ENCODE measurements around the gene PRR15. TPM values are rescaled to one million over a fixed set of nuclear protein-coding genes. Genes with fewer than 3 reads are reported as not detected.

Gene PRR15
- total and polyA plus RNA-seq, 2 of the 13 experiments (the other 11 are each of a cell fraction or from before 2014, with no cell fraction given) = 2.3 to 7.8 TPM

GRCh38 chr7:29607259-29607658, 43.6 kb downstream of the PRR15 start:
- Histone ChIP-seq H3K27ac (ENCODE audit: extremely low read length, insufficient read depth, low read length) (no peak overlapping the region), H3K4me3 (replicated peaks in 1 of 3; ENCODE audit: insufficient read depth in 1 of 3, low read depth in 2 of 3, low read length in 3 of 3) (no peak overlapping the region), H4K20me1 (ENCODE audit: insufficient read depth, low read length) (no peaks in the 10 kb centered on the region), H3K4me2 (ENCODE audit: low read depth, low read length) (no peak overlapping the region), H3K36me3 (replicated peaks in 1 of 2; ENCODE audit: control insufficient read depth in 1 of 2, insufficient read depth in 2 of 2, low read length in 2 of 2) (no peaks in the 10 kb centered on the region), H3K4me1 (ENCODE audit: insufficient read depth, low read length) (peaks cover 31% of the 10 kb centered on the region), H3K27me3 (ENCODE audit: control insufficient read depth in 1 of 2, insufficient read depth in 2 of 2, low read length in 2 of 2) (no peaks in the 10 kb centered on the region), H3K9ac (ENCODE audit: insufficient read depth, low read depth, low read length) (no peak overlapping the region), H2AFZ (ENCODE audit: low read length) (no peak overlapping the region), H3K79me2 (ENCODE audit: insufficient read depth, low read length) (no peaks in the 10 kb centered on the region), H3K9me3 (ENCODE audit: low read length) (no peaks in the 10 kb centered on the region)
- no peak for FAIRE-seq
- DNase-seq (ENCODE audit: low spot score) = no peak
- POLR2A ChIA-PET = no interaction called here
- in situ Hi-C loops (cut with HindIII; ENCODE audit: extremely low pct_ligation_motif_present, low pct_unique_long_range_greater_than_20kb) (no loop called here), intact Hi-C loops (cut with micrococcal nuclease; ENCODE audit: unreplicated experiment) (no loop called here)
- 57% methylated on average over 4 of the region's 4 CpGs for WGBS (ENCODE audit: low lambda C conversion rate)
- ATAC-seq = no peak
- BruUV-seq (replicated peaks) = no TSS peak
- TF ChIP-seq ZNF563 (CRISPR knock-in tag; IDR thresholded peaks at IDR 0.05) = no peak
- TF ChIP-seq GLMP (CRISPR knock-in tag; IDR thresholded peaks at IDR 0.05; ENCODE audit: borderline replicate concordance) = no peak
- no peak for TF ChIP-seq ZKSCAN5 (CRISPR knock-in tag; IDR thresholded peaks at IDR 0.05)
- TF ChIP-seq ZNF629 (CRISPR knock-in tag; conservative IDR thresholded peaks at IDR 0.05) = no peak
- TF ChIP-seq ARNT (IDR thresholded peaks at IDR 0.05) = no peak
- no peak for TF ChIP-seq ZNF12 (CRISPR knock-in tag; IDR thresholded peaks at IDR 0.05)
- TF ChIP-seq PBX2 (CRISPR knock-in tag; IDR thresholded peaks at IDR 0.05) = peak; percentile 37; the same call in 1 of the 2 replicates
- CTCF ChIA-PET (ENCODE audit: low intra/inter-chr PET ratio, low total read pairs) = no interaction called here

- Histone ChIP-seq H2AFZ (ENCODE audit: low read length) (no peak overlapping the region), H3K9me3 (ENCODE audit: low read length) (no peaks in the 10 kb centered on the region), H4K20me1 (ENCODE audit: insufficient read depth, low read length) (no peaks in the 10 kb centered on the region), H3K27ac (ENCODE audit: extremely low read length, insufficient read depth, low read length) (no peak overlapping the region), H3K27me3 (ENCODE audit: control insufficient read depth in 1 of 2, insufficient read depth in 2 of 2, low read length in 2 of 2) (no peaks in the 10 kb centered on the region), H3K4me3 (replicated peaks in 1 of 3; ENCODE audit: insufficient read depth in 1 of 3, low read depth in 2 of 3, low read length in 3 of 3) (no peak overlapping the region), H3K4me1 (ENCODE audit: insufficient read depth, low read length) (peaks cover 31% of the 10 kb centered on the region), H3K4me2 (ENCODE audit: low read depth, low read length) (no peak overlapping the region), H3K36me3 (replicated peaks in 1 of 2; ENCODE audit: control insufficient read depth in 1 of 2, insufficient read depth in 2 of 2, low read length in 2 of 2) (no peaks in the 10 kb centered on the region), H3K9ac (ENCODE audit: insufficient read depth, low read depth, low read length) (no peak overlapping the region), H3K79me2 (ENCODE audit: insufficient read depth, low read length) (no peaks in the 10 kb centered on the region)
- WGBS (ENCODE audit: low lambda C conversion rate) = 33% methylated on average over 4 of the region's 4 CpGs
- in situ Hi-C loops (cut with HindIII; ENCODE audit: extremely low pct_ligation_motif_present, low pct_unique_long_range_greater_than_20kb) = no loop called here
- no TSS peak for BruUV-seq (replicated peaks)
- POLR2A ChIA-PET = no interaction called here
- intact Hi-C loops (cut with micrococcal nuclease; ENCODE audit: unreplicated experiment) = no loop called here
- CTCF ChIA-PET (ENCODE audit: low intra/inter-chr PET ratio, low total read pairs) = no interaction called here
- TF ChIP-seq ZNF12 (CRISPR knock-in tag; IDR thresholded peaks at IDR 0.05) (no peak), ZMYM2 (CRISPR knock-in tag; IDR thresholded peaks at IDR 0.05) (no peak), MAFK (conservative IDR thresholded peaks at IDR 0.05 in 1 of 2, IDR thresholded peaks at IDR 0.05 in 1 of 2; ENCODE audit: low read length in 2 of 2) (0 out of 4 replicates have a peak, but pooled peaks have one; percentile 9 to 10), MAFF (IDR thresholded peaks at IDR 0.05; ENCODE audit: low read depth, low read length) (peak; percentile 14; the same call in 1 of the 2 replicates)
- no peak for ATAC-seq
- no peak for DNase-seq (ENCODE audit: low spot score)
- no peak for FAIRE-seq
Observed at GRCh38 chr7:29607889-29608288, 44.3 kb downstream of the PRR15 start.
